ENCODE data around the gene HOXD1.

- TF ChIP-seq EP300 (IDR thresholded peaks at IDR 0.05) (no peak), POLR2A (IDR thresholded peaks at IDR 0.05) (peak in 3 of 4 donors; percentile 36 to 81 (median 64))
Observed at GRCh38 chr2:176187899-176188773, at the start of gene HOXD1.

All from upper lobe of left lung (tissue), 4 donors.